Kidney (tissue), 14 donors: ENCODE measurements around the gene ARHGAP26. TPM values are rescaled to one million over a fixed set of nuclear protein-coding genes. Genes with fewer than 3 reads are reported as not detected.

Source experiments
- DNase-seq, 5 donors: peaks; one replicate each; pipeline ENCODE4 v3.0.0-alpha.2; 2013 to 2020
- FAIRE-seq: peaks from 2 replicates; lab custom pipeline; 2012; peaks lifted over from hg19 to GRCh38; lab: Jason Lieb, UNC
- H3K27ac ChIP-seq, 2 donors: one replicate each; pipeline ENCODE4 v1.7.0; 2013; ENCODE audit warnings: low read depth in 2 of 2, low read length in 2 of 2, inconsistent platforms in 1 of 2
- H3K27me3 ChIP-seq: one replicate; pipeline ENCODE4 v1.7.1; 2013; ENCODE audit warnings: low read length, inconsistent platforms; ENCODE audit not compliant: control insufficient read depth, insufficient read depth
- H3K36me3 ChIP-seq, 3 donors: one replicate each; pipeline versions ENCODE4 v1.7.0 to v1.7.1; 2013; ENCODE audit warnings: low read length in 3 of 3, control low read depth in 1 of 3, inconsistent platforms in 1 of 3; ENCODE audit not compliant: insufficient read depth in 3 of 3, control insufficient read depth in 2 of 3
- H3K4me1 ChIP-seq, 3 donors: one replicate each; pipeline versions ENCODE4 v1.7.0 to v1.7.1; 2013; ENCODE audit warnings: low read length in 3 of 3, inconsistent platforms in 1 of 3, low read depth in 1 of 3; ENCODE audit not compliant: control insufficient read depth in 2 of 3, insufficient read depth in 2 of 3
- H3K4me3 ChIP-seq, 3 donors: one replicate each; pipeline versions ENCODE4 v1.7.0 to v1.8.1; 2013; ENCODE audit warnings: low read length in 3 of 3, control low read depth in 1 of 3, inconsistent platforms in 1 of 3
- H3K9ac ChIP-seq, 3 donors: one replicate each; pipeline versions ENCODE4 v1.7.0 to v1.7.1; 2013; ENCODE audit warnings: low read length in 3 of 3, control low read depth in 1 of 3, inconsistent platforms in 1 of 3
- H3K9me3 ChIP-seq, 3 donors: one replicate each; pipeline versions ENCODE4 v1.7.0 to v1.7.1; 2013; ENCODE audit warnings: low read length in 3 of 3, control low read depth in 1 of 3, inconsistent platforms in 1 of 3; ENCODE audit not compliant: control insufficient read depth in 2 of 3, insufficient read depth in 1 of 3
- CTCF ChIP-seq: IDR thresholded peaks from 3 replicates; pipeline ENCODE4 v1.5.1; 2012; ENCODE audit warnings: mild to moderate bottlenecking, moderate library complexity, borderline replicate concordance; ENCODE audit not compliant: insufficient read depth; ENCODE audit errors: extremely low read depth
- intact Hi-C: fragments of 100-400 bp; cut with DNase I; formaldehyde crosslinking; loops from one replicate; pipeline ENCODE4 v1.11.1; 2022
- polyA plus RNA-seq: library from polyadenylated mRNA; stranded (reverse); fragments of 350-450 nt; fragmentation: Illumina TruSeq; extraction: RNeasy Lipid Tissue Mini Kit (QIAGEN cat#74804); gene quantifications from one replicate; pipeline ENCODE4 v1.2.3, GENCODE V29; 2014; ENCODE audit warnings: low read depth, low replicate concordance; ENCODE audit not compliant: insufficient read depth
- total RNA-seq: library from RNA; stranded (reverse); fragmentation: NEBNext Ultra II Directional; extraction: Animal tissue kit (Norgen Biotek cat#: 25700); gene quantifications from one replicate; pipeline ENCODE4 v1.2.1, GENCODE V29; 2021
- donor health status: control.
- donor health status: control.
- donor health status: control.
- donor health status: control.
- donor health status: control.
- donor health status: DM: yes; HTN: yes; CAD: no.
- donor health status: Normal renal cell carcinoma (clear cell type).

Gene ARHGAP26
- total and polyA plus RNA-seq, 2 donors from 2014 or later = 2.5 to 85.7 TPM

- intact Hi-C loops = no loop called here
- Histone ChIP-seq H3K9me3 (no peaks in the 10 kb centered on the region), H3K36me3 (no peaks in the 10 kb centered on the region), H3K27me3 (no peaks in the 10 kb centered on the region), H3K27ac (peak overlapping the region in 1 of 2 donors; percentile 63), H3K9ac (peak overlapping the region in 1 of 3 donors; percentile 2), H3K4me1 (peaks cover 0 to 14% (median 8%) of the 10 kb centered on the region in 3 donors), H3K4me3 (no peak overlapping the region)
- FAIRE-seq (no peak), DNase-seq (no peak)
- no peak for TF ChIP-seq CTCF
Observed at GRCh38 chr5:142845954-142846398, 75.8 kb downstream of the ARHGAP26 start.

- TF ChIP-seq CTCF = no peak
- FAIRE-seq = no peak
- intact Hi-C loops = no loop called here
- Histone ChIP-seq H3K4me3 (no peak overlapping the region), H3K4me1 (peaks cover 0 to 14% (median 8%) of the 10 kb centered on the region in 3 donors), H3K27ac (no peak overlapping the region), H3K9ac (no peak overlapping the region), H3K9me3 (no peaks in the 10 kb centered on the region), H3K36me3 (no peaks in the 10 kb centered on the region), H3K27me3 (no peaks in the 10 kb centered on the region)
- no peak for DNase-seq
Observed at GRCh38 chr5:142846406-142846805, 76.2 kb downstream of the ARHGAP26 start.

- H3K27me3 ChIP-seq = no peaks in the 10 kb centered on the region
- H3K36me3 ChIP-seq = no peaks in the 10 kb centered on the region
- FAIRE-seq (no peak), DNase-seq (no peak)
- intact Hi-C loops = no loop called here
- H3K4me3 ChIP-seq = no peak overlapping the region
- H3K4me1 ChIP-seq = peaks cover 0 to 14% (median 8%) of the 10 kb centered on the region in 3 donors
- H3K9ac ChIP-seq = no peak overlapping the region
- no peak overlapping the region for H3K27ac ChIP-seq
- no peak for TF ChIP-seq CTCF
- H3K9me3 ChIP-seq = no peaks in the 10 kb centered on the region
Observed at GRCh38 chr5:142847898-142848790, 78.0 kb downstream of the ARHGAP26 start.
